GM12878 (cell line): ENCODE measurements around the gene NRSN1. TPM values are rescaled to one million over a fixed set of nuclear protein-coding genes. Genes with fewer than 3 reads are reported as not detected.

Source experiments
- ATAC-seq: fragments of 200-7000 bp; cut with Tn5 transposase; 3 replicates; pipeline ENCODE4 v1.9.1; 2020; ENCODE audit warnings: mild to moderate bottlenecking, moderate library complexity
- BruUV-seq: library from RNA; stranded (reverse); fragments of 400-500 nt; replicated peaks from 2 replicates; lab custom pipeline; 2021; lab: Mats Ljungman, UMichigan
- CTCF ChIA-PET: fragments of 300-600 bp; sonication (Branson Sonifier 250); formaldehyde crosslinking; extraction: SDS; loops from one replicate; lab custom pipeline; 2021; ENCODE audit warnings: inconsistent platforms; lab: Yijun Ruan, JAX
- POLR2A ChIA-PET: fragments of 350-600 bp; formaldehyde crosslinking; extraction: SDS; loops from one replicate; lab custom pipeline; 2021; ENCODE audit warnings: inconsistent platforms; lab: Charles Lee
- RAD21 ChIA-PET: fragments of 300-600 bp; sonication (Branson Sonifier 250); formaldehyde crosslinking; loops from one replicate; lab custom pipeline; 2023; ENCODE audit warnings: antibody characterized with exemption; ENCODE audit not compliant: unreplicated experiment; lab: Charles Lee
- SMC1A ChIA-PET: fragments of 300-600 bp; sonication (Branson Sonifier 250); formaldehyde crosslinking; loops from one replicate; lab custom pipeline; 2023; ENCODE audit not compliant: unreplicated experiment, uncharacterized antibody; lab: Charles Lee
- DNase-seq: peaks from one replicate; pipeline ENCODE4 v3.0.0-alpha.2; 2011; ENCODE audit warnings: low read depth, low spot score
- FAIRE-seq: peaks from 3 replicates; lab custom pipeline; 2011; peaks lifted over from hg19 to GRCh38; lab: Jason Lieb, UNC
- H2AFZ ChIP-seq: 2 replicates; pipeline ENCODE4 v1.6.0; 2011; ENCODE audit warnings: low read depth, low read length, control low read depth; ENCODE audit not compliant: control insufficient read depth
- H3K27ac ChIP-seq: 2 replicates; pipeline ENCODE4 v1.5.1; 2011; ENCODE audit warnings: control low read depth; ENCODE audit not compliant: control insufficient read depth, insufficient read depth
- H3K27me3 ChIP-seq, 2 experiments: replicated peaks in 1 of 2; 2 replicates each; pipeline versions ENCODE4 v1.6.0 to v1.6.1; 2011; ENCODE audit warnings: low read length in 1 of 2; ENCODE audit not compliant: control insufficient read depth in 2 of 2, insufficient read depth in 2 of 2
- H3K36me3 ChIP-seq, 2 experiments: 2 replicates each; pipeline ENCODE4 v1.5.1; 2011; ENCODE audit warnings: low read length in 1 of 2; ENCODE audit not compliant: control insufficient read depth in 2 of 2, insufficient read depth in 2 of 2
- H3K4me1 ChIP-seq: 2 replicates; pipeline ENCODE4 v1.6.1; 2011; ENCODE audit warnings: mild to moderate bottlenecking, low read length, moderate library complexity, mixed read lengths; ENCODE audit not compliant: control insufficient read depth, insufficient read depth
- H3K4me2 ChIP-seq: 2 replicates; pipeline ENCODE4 v1.6.0; 2011; ENCODE audit warnings: control low read depth; ENCODE audit not compliant: control insufficient read depth, insufficient read depth
- H3K4me3 ChIP-seq: fragments of 200-600 bp; sonication (generic); 2 replicates; pipeline ENCODE4 v1.5.1; 2016
- H3K79me2 ChIP-seq: 2 replicates; pipeline ENCODE4 v1.6.0; 2011; ENCODE audit warnings: low read length; ENCODE audit not compliant: control insufficient read depth, insufficient read depth
- H3K9ac ChIP-seq: 2 replicates; pipeline ENCODE4 v1.8.0; 2011; ENCODE audit warnings: low read length, control low read depth, mixed read lengths; ENCODE audit not compliant: control insufficient read depth, insufficient read depth
- H3K9me3 ChIP-seq: replicated peaks from 3 replicates; pipeline ENCODE4 v1.5.1; 2011; ENCODE audit warnings: mild to moderate bottlenecking, low read length; ENCODE audit not compliant: control insufficient read depth, insufficient read depth
- H4K20me1 ChIP-seq: 2 replicates; pipeline ENCODE4 v1.6.0; 2011; ENCODE audit not compliant: control insufficient read depth, insufficient read depth
- EGR1 ChIP-seq, 2 experiments: IDR thresholded peaks; 1 replicate in 1 of 2; 2 replicates in 1 of 2; pipeline ENCODE4 v1.6.1; 2011 to 2012; ENCODE audit warnings: low read depth in 2 of 2, low read length in 2 of 2, borderline replicate concordance in 1 of 2, mild to moderate bottlenecking in 1 of 2, moderate library complexity in 1 of 2
- ESRRA ChIP-seq: IDR thresholded peaks from 2 replicates; pipeline ENCODE4 v1.6.1; 2012; ENCODE audit warnings: mild to moderate bottlenecking, low read length, improper control_type of control experiment
- FOXK2 ChIP-seq: fragments of 450-650 bp; IDR thresholded peaks from 2 replicates; pipeline ENCODE4 v1.6.1; 2017; ENCODE audit warnings: mild to moderate bottlenecking, moderate library complexity
- MXI1 ChIP-seq: fragments of 150-350 bp; IDR thresholded peaks from 2 replicates; pipeline ENCODE4 v1.6.1; 2011; ENCODE audit warnings: low read depth, mild to moderate bottlenecking, inconsistent platforms, low read length, improper control_type of control experiment
- NR2C2 ChIP-seq: IDR thresholded peaks from 2 replicates; pipeline ENCODE4 v1.6.1; 2011; ENCODE audit warnings: borderline replicate concordance, low read depth; ENCODE audit not compliant: control insufficient read depth, insufficient read length
- NRF1 ChIP-seq: conservative IDR thresholded peaks from 2 replicates; pipeline ENCODE4 v1.6.1; 2011; ENCODE audit warnings: mild to moderate bottlenecking, low read depth, low read length, improper control_type of control experiment
- POLR2A ChIP-seq: IDR thresholded peaks from 2 replicates; pipeline ENCODE4 v1.6.1; 2011; ENCODE audit warnings: low read depth, mild to moderate bottlenecking, low read length
- POU2F2 ChIP-seq: IDR thresholded peaks from 3 replicates; pipeline ENCODE4 v1.6.1; 2011; ENCODE audit warnings: low read depth, mild to moderate bottlenecking, low read length, borderline replicate concordance
- RUNX3 ChIP-seq: IDR thresholded peaks from 2 replicates; pipeline ENCODE4 v1.6.1; 2012; ENCODE audit warnings: low read length, inconsistent platforms
- TAF1 ChIP-seq: IDR thresholded peaks from 2 replicates; pipeline ENCODE4 v1.6.1; 2011; ENCODE audit warnings: mild to moderate bottlenecking, low read depth, low read length, borderline replicate concordance
- TCF7 ChIP-seq: IDR thresholded peaks from 2 replicates; pipeline ENCODE4 v1.6.1; 2014; ENCODE audit warnings: antibody characterized with exemption, borderline replicate concordance
- WGBS: methylation state at CpG from one replicate; pipeline ENCODE4 v1.1.6; 2016; ENCODE audit warnings: low lambda C conversion rate; ENCODE audit not compliant: insufficient replicate concordance, insufficient coverage; ENCODE audit errors: missing lambda C conversion rate; 5-methylcytosine and 5-hydroxymethylcytosine counted together
- in situ Hi-C: fragments of 300-500 bp; cut with MboI; formaldehyde crosslinking; loops from 9 replicates; pipeline ENCODE4 v1.14.3; 2018; ENCODE audit warnings: mixed read lengths
- intact Hi-C: fragments of 100-400 bp; cut with micrococcal nuclease; formaldehyde crosslinking; loops from one replicate; pipeline ENCODE4 v1.14.2; 2022; ENCODE audit not compliant: unreplicated experiment
- polyA plus RNA-seq, 11 experiments: library from polyadenylated mRNA; depleted of rRNA in 4 of 11; unstranded in 6 of 11; stranded (reverse) in 5 of 11; fragments of >200 nt; fragmentation: Nextera tagmentation in 4 of 11; fragmentation: Illumina TruSeq in 1 of 11; extraction: Ambion mirVana in 4 of 11; extraction: Trizol in 1 of 11; gene quantifications; 1 replicate in 1 of 11; 2 replicates in 10 of 11; pipeline versions ENCODE4 v1.2.1 to v1.2.3, GENCODE V29; 2011 to 2016; ENCODE audit warnings: inconsistent platforms in 2 of 11, missing spikeins in 2 of 11, low read depth in 1 of 11
- total RNA-seq, 4 experiments: library from RNA; depleted of rRNA in 3 of 4; stranded (reverse); fragments of >200 nt in 3 of 4; fragmentation: Illumina TruSeq in 1 of 4; extraction: Trizol in 1 of 4; gene quantifications; 2 replicates each; pipeline versions ENCODE4 v1.2.1 to v1.2.3, GENCODE V29; 2013 to 2021
- TF ChIP-seq, protein P1 (sequence below): fragments of 450-650 bp; IDR thresholded peaks from 2 replicates; pipeline ENCODE4 v1.6.1; 2017; ENCODE audit warnings: mild to moderate bottlenecking, low read depth, inconsistent platforms; ENCODE audit not compliant: poor library complexity, severe bottlenecking
- TF ChIP-seq, protein P2 (sequence below): IDR thresholded peaks from 2 replicates; pipeline ENCODE4 v1.6.1; 2012; ENCODE audit warnings: low read depth, low read length, improper control_type of control experiment
- TF ChIP-seq, protein P3 (sequence below): IDR thresholded peaks from 2 replicates; pipeline ENCODE4 v1.6.1; 2011; ENCODE audit warnings: low read depth, mild to moderate bottlenecking, low read length, moderate library complexity, borderline replicate concordance; ENCODE audit errors: extremely low read depth

The NRSN1 gene
- total and polyA plus RNA-seq, 10 of the 15 experiments (the other 5 are each of a cell fraction or from before 2014, with no cell fraction given): not detected

DNA sequence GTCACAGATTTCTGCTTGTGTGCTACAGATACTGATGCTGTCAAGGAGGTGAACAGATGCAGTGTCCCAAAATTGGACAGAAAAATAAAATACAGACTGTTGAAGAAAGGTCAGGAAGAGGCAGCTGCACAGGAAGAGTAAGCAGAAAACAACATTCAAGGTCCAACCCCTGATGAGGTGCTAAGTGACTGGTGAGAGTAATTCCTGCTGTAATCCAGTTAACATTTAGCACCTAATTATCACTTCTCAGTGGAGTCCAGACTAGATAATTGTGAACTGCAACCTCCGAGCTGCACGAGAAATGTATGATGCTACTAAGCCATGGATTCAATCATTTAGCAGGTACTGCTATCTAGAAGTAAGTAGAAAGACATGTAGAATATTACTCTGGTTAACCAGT is 36.3 kb upstream of the NRSN1 start:
- no peaks in the 10 kb centered on the region for H3K79me2 ChIP-seq
- no peak overlapping the region for H3K4me3 ChIP-seq
- H3K9me3 ChIP-seq: no peaks in the 10 kb centered on the region
- H4K20me1 ChIP-seq: no peaks in the 10 kb centered on the region
- RAD21 ChIA-PET: no interaction called here
- POLR2A ChIA-PET: no interaction called here
- H3K36me3 ChIP-seq: no peaks in the 10 kb centered on the region
- no peak for FAIRE-seq
- SMC1A ChIA-PET: interaction anchor here (0.6 to 1.1 kb wide), 2 partner anchors 9 to 26 kb away, joined by 3 to 4 read pairs; no protein-coding TSS in a partner anchor
- no peak for ATAC-seq
- no TSS peak for BruUV-seq
- H2AFZ ChIP-seq: no peak overlapping the region
- no peak overlapping the region for H3K4me2 ChIP-seq
- 3% methylated on average over 2 of the region's 2 CpGs for WGBS
- no peak for TF ChIP-seq RUNX3
- no peak for TF ChIP-seq FOXK2
- no peak for TF ChIP-seq EGR1 (IDR thresholded peaks at IDR 0.05; ENCODE audit: borderline replicate concordance in 1 of 2, low read depth in 2 of 2, low read length in 2 of 2)
- TF ChIP-seq, protein P1, sequence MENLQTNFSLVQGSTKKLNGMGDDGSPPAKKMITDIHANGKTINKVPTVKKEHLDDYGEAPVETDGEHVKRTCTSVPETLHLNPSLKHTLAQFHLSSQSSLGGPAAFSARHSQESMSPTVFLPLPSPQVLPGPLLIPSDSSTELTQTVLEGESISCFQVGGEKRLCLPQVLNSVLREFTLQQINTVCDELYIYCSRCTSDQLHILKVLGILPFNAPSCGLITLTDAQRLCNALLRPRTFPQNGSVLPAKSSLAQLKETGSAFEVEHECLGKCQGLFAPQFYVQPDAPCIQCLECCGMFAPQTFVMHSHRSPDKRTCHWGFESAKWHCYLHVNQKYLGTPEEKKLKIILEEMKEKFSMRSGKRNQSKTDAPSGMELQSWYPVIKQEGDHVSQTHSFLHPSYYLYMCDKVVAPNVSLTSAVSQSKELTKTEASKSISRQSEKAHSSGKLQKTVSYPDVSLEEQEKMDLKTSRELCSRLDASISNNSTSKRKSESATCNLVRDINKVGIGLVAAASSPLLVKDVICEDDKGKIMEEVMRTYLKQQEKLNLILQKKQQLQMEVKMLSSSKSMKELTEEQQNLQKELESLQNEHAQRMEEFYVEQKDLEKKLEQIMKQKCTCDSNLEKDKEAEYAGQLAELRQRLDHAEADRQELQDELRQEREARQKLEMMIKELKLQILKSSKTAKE: no peak
- TF ChIP-seq MXI1: no peak
- in situ Hi-C loops (no loop called here), intact Hi-C loops (no loop called here)
- H3K27ac ChIP-seq: no peak overlapping the region
- H3K27me3 ChIP-seq: no peaks in the 10 kb centered on the region
- H3K9ac ChIP-seq: no peak overlapping the region
- H3K4me1 ChIP-seq: no peaks in the 10 kb centered on the region
- DNase-seq: no peak
- CTCF ChIA-PET: no interaction called here

DNA sequence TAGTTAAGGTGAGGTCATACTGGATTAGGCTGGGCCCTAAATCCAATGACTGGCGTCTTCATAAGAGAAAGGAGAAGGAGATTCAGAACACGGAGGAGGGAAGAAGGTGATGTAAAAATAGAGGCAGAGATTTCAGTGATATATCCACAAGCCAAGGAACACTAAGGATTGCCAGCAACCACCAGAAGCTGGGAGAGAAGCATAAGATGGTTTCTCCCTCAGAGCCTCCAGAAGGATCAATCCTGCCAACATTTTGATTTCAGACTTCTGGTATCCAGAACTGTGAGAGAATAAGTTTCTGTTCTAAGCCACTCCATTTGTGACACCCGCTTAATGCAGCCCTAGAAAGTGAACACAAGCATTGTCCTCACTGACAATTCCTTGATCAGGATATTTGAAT is 33.6 kb upstream of the NRSN1 start:
- WGBS: 35% methylated on average over 3 of the region's 3 CpGs
- H3K27ac ChIP-seq: no peak overlapping the region
- DNase-seq (no peak), ATAC-seq (no peak), FAIRE-seq (no peak)
- SMC1A ChIA-PET: no interaction called here
- POLR2A ChIA-PET: interaction anchor here (0.6 kb wide), 1 partner anchor 71 kb away, joined by 3 read pairs; no protein-coding TSS in a partner anchor
- H3K4me1 ChIP-seq: no peaks in the 10 kb centered on the region
- no peak overlapping the region for H3K9ac ChIP-seq
- no peak overlapping the region for H3K4me2 ChIP-seq
- in situ Hi-C loops (no loop called here), intact Hi-C loops (no loop called here)
- CTCF ChIA-PET: no interaction called here
- no TSS peak for BruUV-seq
- no peaks in the 10 kb centered on the region for H3K27me3 ChIP-seq
- no peak overlapping the region for H3K4me3 ChIP-seq
- TF ChIP-seq POLR2A (no peak), ESRRA (no peak), NRF1 (no peak), POU2F2 (no peak), TCF7 (no peak), NR2C2 (no peak), TAF1 (no peak)
- TF ChIP-seq, protein P2, sequence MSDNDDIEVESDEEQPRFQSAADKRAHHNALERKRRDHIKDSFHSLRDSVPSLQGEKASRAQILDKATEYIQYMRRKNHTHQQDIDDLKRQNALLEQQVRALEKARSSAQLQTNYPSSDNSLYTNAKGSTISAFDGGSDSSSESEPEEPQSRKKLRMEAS: no peak
- TF ChIP-seq, protein P3, sequence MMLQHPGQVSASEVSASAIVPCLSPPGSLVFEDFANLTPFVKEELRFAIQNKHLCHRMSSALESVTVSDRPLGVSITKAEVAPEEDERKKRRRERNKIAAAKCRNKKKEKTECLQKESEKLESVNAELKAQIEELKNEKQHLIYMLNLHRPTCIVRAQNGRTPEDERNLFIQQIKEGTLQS: no peak
- TF ChIP-seq, protein P1: no peak
- no peaks in the 10 kb centered on the region for H3K36me3 ChIP-seq
- RAD21 ChIA-PET: no interaction called here
- no peak overlapping the region for H2AFZ ChIP-seq
- no peaks in the 10 kb centered on the region for H3K9me3 ChIP-seq
- H4K20me1 ChIP-seq: no peaks in the 10 kb centered on the region
- H3K79me2 ChIP-seq: no peaks in the 10 kb centered on the region
